B cell (primary cell): ENCODE results near the gene WWP2.

ENCODE experiments used
- EZH2 ChIP-seq: IDR thresholded peaks from 2 replicates; pipeline ENCODE4 v1.6.1; 2012; ENCODE audit warnings: borderline replicate concordance, low read depth, mild to moderate bottlenecking, moderate library complexity, low read length; ENCODE audit not compliant: insufficient read depth, poor library complexity, severe bottlenecking
- TF ChIP-seq, protein P1 (sequence below): fragments of 200-600 bp; IDR thresholded peaks from one replicate; pipeline ENCODE4 v1.8.0; 2022; ENCODE audit warnings: antibody characterized with exemption, mild to moderate bottlenecking

DNA sequence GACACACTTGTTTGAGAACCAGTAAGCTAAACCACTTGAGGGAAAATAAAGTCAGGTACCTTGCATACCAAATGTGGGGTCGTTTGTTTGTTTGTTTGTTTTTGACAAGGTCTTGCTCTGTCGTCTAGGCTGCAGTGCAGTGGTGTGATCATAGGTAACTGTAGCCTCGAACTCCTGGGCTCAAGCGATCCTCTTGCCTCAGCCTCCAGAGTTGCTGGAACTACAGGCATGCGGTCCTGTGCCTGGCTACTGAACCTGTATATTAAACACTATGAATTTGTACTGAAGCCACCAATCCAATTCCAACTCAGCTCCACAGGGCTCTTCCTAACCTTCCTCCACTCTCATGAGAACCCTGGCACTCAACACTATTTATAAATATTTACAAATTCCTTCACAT lies 51.9 kb downstream of the WWP2 start:
- TF ChIP-seq, protein P1, sequence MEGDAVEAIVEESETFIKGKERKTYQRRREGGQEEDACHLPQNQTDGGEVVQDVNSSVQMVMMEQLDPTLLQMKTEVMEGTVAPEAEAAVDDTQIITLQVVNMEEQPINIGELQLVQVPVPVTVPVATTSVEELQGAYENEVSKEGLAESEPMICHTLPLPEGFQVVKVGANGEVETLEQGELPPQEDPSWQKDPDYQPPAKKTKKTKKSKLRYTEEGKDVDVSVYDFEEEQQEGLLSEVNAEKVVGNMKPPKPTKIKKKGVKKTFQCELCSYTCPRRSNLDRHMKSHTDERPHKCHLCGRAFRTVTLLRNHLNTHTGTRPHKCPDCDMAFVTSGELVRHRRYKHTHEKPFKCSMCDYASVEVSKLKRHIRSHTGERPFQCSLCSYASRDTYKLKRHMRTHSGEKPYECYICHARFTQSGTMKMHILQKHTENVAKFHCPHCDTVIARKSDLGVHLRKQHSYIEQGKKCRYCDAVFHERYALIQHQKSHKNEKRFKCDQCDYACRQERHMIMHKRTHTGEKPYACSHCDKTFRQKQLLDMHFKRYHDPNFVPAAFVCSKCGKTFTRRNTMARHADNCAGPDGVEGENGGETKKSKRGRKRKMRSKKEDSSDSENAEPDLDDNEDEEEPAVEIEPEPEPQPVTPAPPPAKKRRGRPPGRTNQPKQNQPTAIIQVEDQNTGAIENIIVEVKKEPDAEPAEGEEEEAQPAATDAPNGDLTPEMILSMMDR, result no peak
- no peak for TF ChIP-seq EZH2
